Measurements from ENCODE around the gene TRABD2B.

GRCh38 chr1:47782414-47783166 is 214.6 kb downstream of the TRABD2B start:
- TF ChIP-seq CTCF (IDR thresholded peaks at IDR 0.05): no peak
- TF ChIP-seq ZFX (IDR thresholded peaks at IDR 0.05; ENCODE audit: borderline replicate concordance): no peak
